ENCODE data around the gene CSF1.

DNA sequence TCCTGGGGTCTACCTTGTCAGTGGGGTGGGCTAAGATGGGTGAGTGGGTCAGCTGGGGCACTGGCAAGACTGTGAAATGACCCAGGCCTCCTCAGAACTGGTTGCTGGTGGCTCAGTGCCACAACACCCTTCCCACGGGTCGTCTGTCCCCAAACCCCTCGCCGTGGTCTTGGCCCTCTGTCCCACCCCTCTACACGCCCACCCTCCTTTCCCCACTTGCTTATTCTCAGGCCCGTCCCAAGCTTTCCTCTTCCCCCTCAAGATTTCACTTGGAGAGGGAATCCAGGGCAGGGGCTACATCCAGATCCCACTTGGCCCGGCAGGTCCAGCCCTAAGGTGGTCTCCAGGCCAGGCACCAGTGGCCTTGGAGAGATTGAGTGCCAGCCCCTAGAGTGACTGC is 16.7 kb downstream of the CSF1 start:
- TF ChIP-seq, protein P1, sequence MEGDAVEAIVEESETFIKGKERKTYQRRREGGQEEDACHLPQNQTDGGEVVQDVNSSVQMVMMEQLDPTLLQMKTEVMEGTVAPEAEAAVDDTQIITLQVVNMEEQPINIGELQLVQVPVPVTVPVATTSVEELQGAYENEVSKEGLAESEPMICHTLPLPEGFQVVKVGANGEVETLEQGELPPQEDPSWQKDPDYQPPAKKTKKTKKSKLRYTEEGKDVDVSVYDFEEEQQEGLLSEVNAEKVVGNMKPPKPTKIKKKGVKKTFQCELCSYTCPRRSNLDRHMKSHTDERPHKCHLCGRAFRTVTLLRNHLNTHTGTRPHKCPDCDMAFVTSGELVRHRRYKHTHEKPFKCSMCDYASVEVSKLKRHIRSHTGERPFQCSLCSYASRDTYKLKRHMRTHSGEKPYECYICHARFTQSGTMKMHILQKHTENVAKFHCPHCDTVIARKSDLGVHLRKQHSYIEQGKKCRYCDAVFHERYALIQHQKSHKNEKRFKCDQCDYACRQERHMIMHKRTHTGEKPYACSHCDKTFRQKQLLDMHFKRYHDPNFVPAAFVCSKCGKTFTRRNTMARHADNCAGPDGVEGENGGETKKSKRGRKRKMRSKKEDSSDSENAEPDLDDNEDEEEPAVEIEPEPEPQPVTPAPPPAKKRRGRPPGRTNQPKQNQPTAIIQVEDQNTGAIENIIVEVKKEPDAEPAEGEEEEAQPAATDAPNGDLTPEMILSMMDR (IDR thresholded peaks at IDR 0.05; ENCODE audit: extremely low read depth in 1 of 2, insufficient read depth in 1 of 2, low read depth in 1 of 2, low read length in 2 of 2) = no peak
- TF ChIP-seq, protein P2, sequence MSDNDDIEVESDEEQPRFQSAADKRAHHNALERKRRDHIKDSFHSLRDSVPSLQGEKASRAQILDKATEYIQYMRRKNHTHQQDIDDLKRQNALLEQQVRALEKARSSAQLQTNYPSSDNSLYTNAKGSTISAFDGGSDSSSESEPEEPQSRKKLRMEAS (IDR thresholded peaks at IDR 0.05; ENCODE audit: insufficient read depth, insufficient read length) = no peak
- TF ChIP-seq EZH2 (IDR thresholded peaks at IDR 0.05; ENCODE audit: borderline replicate concordance, low read depth, low read length, severe bottlenecking) = no peak
- no peak for TF ChIP-seq POLR2A (IDR thresholded peaks at IDR 0.05; ENCODE audit: low read depth, low read length)
- no peak for TF ChIP-seq JUN (IDR thresholded peaks at IDR 0.05; ENCODE audit: borderline replicate concordance, insufficient read depth, insufficient read length, low read depth)
- TF ChIP-seq POLR2AphosphoS5 (IDR thresholded peaks at IDR 0.05; ENCODE audit: insufficient read depth, low read depth, low read length) = no peak
